ENCODE measurements around the gene SPEM3.

DNA sequence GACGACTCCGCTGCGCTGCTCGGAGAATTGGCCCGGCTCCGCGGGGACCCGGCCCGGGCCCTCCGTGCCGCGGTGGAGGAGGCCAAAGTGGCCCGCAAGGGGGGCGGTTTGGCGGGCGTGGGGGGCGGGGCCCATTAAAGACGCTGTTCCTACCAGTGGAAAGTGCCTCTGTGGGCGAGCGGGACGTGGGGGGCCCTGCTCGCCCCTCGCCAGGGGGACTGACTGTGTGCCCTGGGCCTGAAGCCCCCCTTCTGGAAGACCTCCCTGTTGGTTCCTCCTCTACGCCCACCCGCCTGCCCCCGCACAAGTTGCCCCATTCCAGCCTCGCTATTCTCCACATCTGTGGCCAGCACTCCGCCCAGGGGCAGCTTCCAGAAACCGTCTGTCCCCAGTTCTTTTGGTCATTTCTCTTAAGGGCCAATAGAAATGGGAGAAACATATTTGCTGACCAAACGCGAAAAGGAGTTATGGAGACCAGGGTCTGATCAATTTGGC lies 8.8 kb downstream of the SPEM3 start:
- no peak for TF ChIP-seq RAD21 (IDR thresholded peaks at IDR 0.05; ENCODE audit: low read length)
- TF ChIP-seq POLR2A (IDR thresholded peaks at IDR 0.05; ENCODE audit: low read depth, low read length), result no peak
- TF ChIP-seq MAZ (IDR thresholded peaks at IDR 0.05; ENCODE audit: borderline replicate concordance, low read depth, low read length), result no peak
- TF ChIP-seq, protein P1, sequence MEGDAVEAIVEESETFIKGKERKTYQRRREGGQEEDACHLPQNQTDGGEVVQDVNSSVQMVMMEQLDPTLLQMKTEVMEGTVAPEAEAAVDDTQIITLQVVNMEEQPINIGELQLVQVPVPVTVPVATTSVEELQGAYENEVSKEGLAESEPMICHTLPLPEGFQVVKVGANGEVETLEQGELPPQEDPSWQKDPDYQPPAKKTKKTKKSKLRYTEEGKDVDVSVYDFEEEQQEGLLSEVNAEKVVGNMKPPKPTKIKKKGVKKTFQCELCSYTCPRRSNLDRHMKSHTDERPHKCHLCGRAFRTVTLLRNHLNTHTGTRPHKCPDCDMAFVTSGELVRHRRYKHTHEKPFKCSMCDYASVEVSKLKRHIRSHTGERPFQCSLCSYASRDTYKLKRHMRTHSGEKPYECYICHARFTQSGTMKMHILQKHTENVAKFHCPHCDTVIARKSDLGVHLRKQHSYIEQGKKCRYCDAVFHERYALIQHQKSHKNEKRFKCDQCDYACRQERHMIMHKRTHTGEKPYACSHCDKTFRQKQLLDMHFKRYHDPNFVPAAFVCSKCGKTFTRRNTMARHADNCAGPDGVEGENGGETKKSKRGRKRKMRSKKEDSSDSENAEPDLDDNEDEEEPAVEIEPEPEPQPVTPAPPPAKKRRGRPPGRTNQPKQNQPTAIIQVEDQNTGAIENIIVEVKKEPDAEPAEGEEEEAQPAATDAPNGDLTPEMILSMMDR (conservative IDR thresholded peaks at IDR 0.05; ENCODE audit: low read depth, low read length), result no peak
- TF ChIP-seq FOS (IDR thresholded peaks at IDR 0.05; ENCODE audit: low read depth, low read length), result no peak
- TF ChIP-seq, protein P2, sequence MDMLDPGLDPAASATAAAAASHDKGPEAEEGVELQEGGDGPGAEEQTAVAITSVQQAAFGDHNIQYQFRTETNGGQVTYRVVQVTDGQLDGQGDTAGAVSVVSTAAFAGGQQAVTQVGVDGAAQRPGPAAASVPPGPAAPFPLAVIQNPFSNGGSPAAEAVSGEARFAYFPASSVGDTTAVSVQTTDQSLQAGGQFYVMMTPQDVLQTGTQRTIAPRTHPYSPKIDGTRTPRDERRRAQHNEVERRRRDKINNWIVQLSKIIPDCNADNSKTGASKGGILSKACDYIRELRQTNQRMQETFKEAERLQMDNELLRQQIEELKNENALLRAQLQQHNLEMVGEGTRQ (IDR thresholded peaks at IDR 0.05; ENCODE audit: low read depth, low read length), result no peak
- TF ChIP-seq, protein P3, sequence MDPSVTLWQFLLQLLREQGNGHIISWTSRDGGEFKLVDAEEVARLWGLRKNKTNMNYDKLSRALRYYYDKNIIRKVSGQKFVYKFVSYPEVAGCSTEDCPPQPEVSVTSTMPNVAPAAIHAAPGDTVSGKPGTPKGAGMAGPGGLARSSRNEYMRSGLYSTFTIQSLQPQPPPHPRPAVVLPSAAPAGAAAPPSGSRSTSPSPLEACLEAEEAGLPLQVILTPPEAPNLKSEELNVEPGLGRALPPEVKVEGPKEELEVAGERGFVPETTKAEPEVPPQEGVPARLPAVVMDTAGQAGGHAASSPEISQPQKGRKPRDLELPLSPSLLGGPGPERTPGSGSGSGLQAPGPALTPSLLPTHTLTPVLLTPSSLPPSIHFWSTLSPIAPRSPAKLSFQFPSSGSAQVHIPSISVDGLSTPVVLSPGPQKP (IDR thresholded peaks at IDR 0.05; ENCODE audit: borderline replicate concordance, low read depth, low read length), result no peak
- no peak for TF ChIP-seq CEBPB (IDR thresholded peaks at IDR 0.05; ENCODE audit: low read depth, low read length)
- TF ChIP-seq SMC3 (IDR thresholded peaks at IDR 0.05; ENCODE audit: low read depth, low read length), result no peak
- no peak for TF ChIP-seq CHD1 (IDR thresholded peaks at IDR 0.05; ENCODE audit: low read depth, low read length)
- TF ChIP-seq RFX5 (IDR thresholded peaks at IDR 0.05; ENCODE audit: low read depth, low read length), result no peak
